Urothelium cell line (cell line): ENCODE measurements around the gene PPP1R12C.
A peak's percentile ranks its signal among the peaks of the same experiment; 100 is the strongest.
"Not testable (repeated sequence)": the region's sequence is repeated elsewhere in the genome, so short reads cannot be mapped to it uniquely, and the experiment has no call there.

ENCODE experiments used
- DNase-seq: peaks from one replicate; pipeline ENCODE4 v3.0.0; 2011; ENCODE audit warnings: low spot score, mixed read lengths
- FAIRE-seq: peaks from 2 replicates; lab custom pipeline; 2011; peaks lifted over from hg19 to GRCh38; lab: Jason Lieb, UNC

The PPP1R12C gene

GRCh38 chr19:55116859-55117662, at the start of gene PPP1R12C:
Gene PPP1R12C, minus strand, starts transcription at chr19:55117637. Its CDS starts 94 bp downstream, at chr19:55117543.
- FAIRE-seq (no peak), DNase-seq (no peak)

- FAIRE-seq (peak; percentile 63), DNase-seq (peak; percentile 99)
Measured at GRCh38 chr19:55166530-55167268, 49.3 kb upstream of the PPP1R12C start, which contains the start of gene DNAAF3. Gene DNAAF3, minus strand, starts transcription at chr19:55166613. Its CDS starts 200 bp downstream, at chr19:55166413.

GRCh38 chr19:55165952-55166529, 48.6 kb upstream of the PPP1R12C start:
- DNase-seq, result peak; percentile 86
- FAIRE-seq, result no peak

GRCh38 chr19:55161571-55162322, 44.3 kb upstream of the PPP1R12C start:
- DNase-seq, result no peak
- FAIRE-seq, result no peak

- FAIRE-seq (no peak), DNase-seq (no peak)
Measured at GRCh38 chr19:55160986-55161365, 43.5 kb upstream of the PPP1R12C start.

- FAIRE-seq (no peak), DNase-seq (peak; percentile 97)
Measured at GRCh38 chr19:55160128-55160985, 42.9 kb upstream of the PPP1R12C start.

- FAIRE-seq (no peak), DNase-seq (no peak)
Measured at GRCh38 chr19:55158848-55159749, 41.7 kb upstream of the PPP1R12C start.

- no peak for FAIRE-seq
Measured at GRCh38 chr19:55158423-55158822, 41.0 kb upstream of the PPP1R12C start.

GRCh38 chr19:55157064-55157908, 39.8 kb upstream of the PPP1R12C start, which contains the start of gene TNNI3:
Gene TNNI3, minus strand, starts transcription at chr19:55157732. Its CDS starts 143 bp downstream, at chr19:55157589.
- FAIRE-seq, result no peak
- no peak for DNase-seq

More at GRCh38 chr19:55158423-55158822, 41.0 kb upstream of the PPP1R12C start:
- no peak for DNase-seq

GRCh38 chr19:55156202-55157063, 39.0 kb upstream of the PPP1R12C start:
- FAIRE-seq, result no peak

GRCh38 chr19:55155784-55156183, 38.3 kb upstream of the PPP1R12C start:
- not testable (repeated sequence) for DNase-seq, FAIRE-seq

More at GRCh38 chr19:55156202-55157063, 39.0 kb upstream of the PPP1R12C start:
- DNase-seq, result no peak

GRCh38 chr19:55153652-55154264, 36.3 kb upstream of the PPP1R12C start:
- DNase-seq (no peak), FAIRE-seq (no peak)

GRCh38 chr19:55152017-55152416, 34.6 kb upstream of the PPP1R12C start:
- no peak for FAIRE-seq
- DNase-seq, result no peak

GRCh38 chr19:55149078-55150003, 31.9 kb upstream of the PPP1R12C start, which contains the start of gene TNNT1:
Gene TNNT1, minus strand, starts transcription at chr19:55149206. Its CDS starts 2,049 bp downstream, at chr19:55147157.
- FAIRE-seq, result no peak
- peak; percentile 60 for DNase-seq
